Panc1 (cell line): ENCODE data around the gene NLRP1. TPM values are rescaled to one million over a fixed set of nuclear protein-coding genes. Genes with fewer than 3 reads are reported as not detected.

Experiments used
- ATAC-seq: fragments of 200-7000 bp; cut with Tn5 transposase; 2 replicates; pipeline ENCODE4 v1.9.1; 2020; ENCODE audit warnings: mild to moderate bottlenecking, moderate library complexity
- BruUV-seq: library from RNA; stranded (reverse); fragments of 400-500 nt; replicated peaks from 2 replicates; lab custom pipeline; 2021; lab: Mats Ljungman, UMichigan
- CTCF ChIA-PET: fragments of 300-600 bp; sonication (Branson Sonifier 250); formaldehyde crosslinking; loops from one replicate; lab custom pipeline; 2022; ENCODE audit warnings: antibody characterized with exemption; lab: Charles Lee
- POLR2A ChIA-PET: fragments of 300-600 bp; sonication (Branson Sonifier 250); formaldehyde crosslinking; loops from one replicate; lab custom pipeline; 2022; ENCODE audit warnings: antibody characterized with exemption; lab: Charles Lee
- DNase-seq: peaks from one replicate; pipeline ENCODE4 v3.0.0-alpha.2; 2010; ENCODE audit warnings: low read depth, low spot score
- H3K27ac ChIP-seq: 2 replicates; pipeline ENCODE4 v1.5.1; 2011; ENCODE audit warnings: mild to moderate bottlenecking, low read length, inconsistent platforms
- H3K27me3 ChIP-seq: fragments of 200-500 bp; sonication (Bioruptor generic); 2 replicates; pipeline ENCODE4 v1.6.0; 2014; ENCODE audit warnings: low read length, inconsistent platforms; ENCODE audit not compliant: control insufficient read depth, insufficient read depth
- H3K36me3 ChIP-seq: fragments of 200-500 bp; sonication (Bioruptor generic); 2 replicates; pipeline ENCODE4 v1.5.1; 2014; ENCODE audit warnings: inconsistent platforms, mild to moderate bottlenecking, low read length, moderate library complexity; ENCODE audit not compliant: control insufficient read depth, insufficient read depth
- H3K4me1 ChIP-seq: 2 replicates; pipeline ENCODE4 v1.5.1; 2011; ENCODE audit warnings: inconsistent platforms, mild to moderate bottlenecking, low read length, moderate library complexity; ENCODE audit not compliant: control insufficient read depth, insufficient read depth
- H3K4me3 ChIP-seq, 2 experiments: 2 replicates each; pipeline ENCODE4 v1.5.1; 2011 to 2012; ENCODE audit warnings: low read depth in 2 of 2, low read length in 2 of 2, mild to moderate bottlenecking in 2 of 2, inconsistent platforms in 1 of 2, moderate library complexity in 1 of 2
- H3K9me3 ChIP-seq: fragments of 200-500 bp; sonication (Bioruptor generic); 2 replicates; pipeline ENCODE4 v1.5.1; 2014; ENCODE audit warnings: low read depth, mild to moderate bottlenecking, inconsistent platforms, low read length, moderate library complexity; ENCODE audit not compliant: control insufficient read depth, insufficient read depth
- POLR2AphosphoS5 ChIP-seq: IDR thresholded peaks from 2 replicates; pipeline ENCODE4 v1.6.1; 2012; ENCODE audit warnings: mild to moderate bottlenecking, low read depth, low read length, moderate library complexity
- SIN3A ChIP-seq: IDR thresholded peaks from 2 replicates; pipeline ENCODE4 v1.6.1; 2012; ENCODE audit warnings: low read depth, mild to moderate bottlenecking, low read length, moderate library complexity, borderline replicate concordance; ENCODE audit not compliant: insufficient read depth
- TCF7L2 ChIP-seq: IDR thresholded peaks from 2 replicates; pipeline ENCODE4 v1.6.1; 2011; ENCODE audit warnings: mild to moderate bottlenecking, low read depth, low read length, inconsistent platforms
- in situ Hi-C: cut with HindIII; loops from 2 replicates; pipeline ENCODE4 v1.10.0; 2016; ENCODE audit warnings: low sequenced_read_pairs, low pct_unique_long_range_greater_than_20kb
- intact Hi-C: fragments of 100-400 bp; cut with micrococcal nuclease; formaldehyde crosslinking; loops from one replicate; pipeline ENCODE4 v1.10.0; 2022; ENCODE audit not compliant: unreplicated experiment
- total RNA-seq: library from RNA; stranded (reverse); gene quantifications from one replicate; pipeline ENCODE4 v1.2.1, GENCODE V29; 2021; ENCODE audit not compliant: unreplicated experiment
- TF ChIP-seq, protein P1 (sequence below), 2 experiments: IDR thresholded peaks; 2 replicates each; pipeline ENCODE4 v1.6.1; 2011 to 2012; ENCODE audit warnings: low read depth in 2 of 2, control low read depth in 1 of 2, low read length in 1 of 2, mild to moderate bottlenecking in 1 of 2, moderate library complexity in 1 of 2; ENCODE audit not compliant: insufficient read depth in 1 of 2
- TF ChIP-seq, protein P2 (sequence below): fragments of 450-650 bp; IDR thresholded peaks from 2 replicates; pipeline ENCODE4 v1.5.1; 2017; ENCODE audit warnings: mild to moderate bottlenecking

NLRP1 gene
- total RNA-seq, 1 experiment from 2014 or later: 0.57 TPM

DNA sequence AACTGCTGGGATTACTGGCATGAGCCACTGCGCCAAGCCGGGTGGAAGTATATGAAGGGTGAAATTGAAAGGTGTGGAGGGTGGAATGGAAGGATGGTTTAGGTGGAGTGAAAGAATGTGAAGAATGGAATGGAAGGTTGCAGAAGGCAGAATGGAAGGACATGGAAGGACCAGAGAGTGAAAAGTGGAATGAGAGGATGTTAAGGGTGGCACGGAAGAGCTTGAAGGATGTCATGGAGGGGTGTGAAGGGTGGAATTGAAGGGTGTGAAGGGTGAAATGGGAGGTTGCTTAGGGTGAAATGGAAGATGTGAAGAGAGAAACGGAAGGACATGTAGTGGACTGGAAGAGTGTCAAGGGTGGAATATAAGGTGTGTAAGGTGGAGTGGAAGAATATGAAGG lies 81.8 kb downstream of the NLRP1 start:
- BruUV-seq: no TSS peak
- H3K9me3 ChIP-seq: no peaks in the 10 kb centered on the region
- TF ChIP-seq POLR2AphosphoS5: no peak
- TF ChIP-seq, protein P1, sequence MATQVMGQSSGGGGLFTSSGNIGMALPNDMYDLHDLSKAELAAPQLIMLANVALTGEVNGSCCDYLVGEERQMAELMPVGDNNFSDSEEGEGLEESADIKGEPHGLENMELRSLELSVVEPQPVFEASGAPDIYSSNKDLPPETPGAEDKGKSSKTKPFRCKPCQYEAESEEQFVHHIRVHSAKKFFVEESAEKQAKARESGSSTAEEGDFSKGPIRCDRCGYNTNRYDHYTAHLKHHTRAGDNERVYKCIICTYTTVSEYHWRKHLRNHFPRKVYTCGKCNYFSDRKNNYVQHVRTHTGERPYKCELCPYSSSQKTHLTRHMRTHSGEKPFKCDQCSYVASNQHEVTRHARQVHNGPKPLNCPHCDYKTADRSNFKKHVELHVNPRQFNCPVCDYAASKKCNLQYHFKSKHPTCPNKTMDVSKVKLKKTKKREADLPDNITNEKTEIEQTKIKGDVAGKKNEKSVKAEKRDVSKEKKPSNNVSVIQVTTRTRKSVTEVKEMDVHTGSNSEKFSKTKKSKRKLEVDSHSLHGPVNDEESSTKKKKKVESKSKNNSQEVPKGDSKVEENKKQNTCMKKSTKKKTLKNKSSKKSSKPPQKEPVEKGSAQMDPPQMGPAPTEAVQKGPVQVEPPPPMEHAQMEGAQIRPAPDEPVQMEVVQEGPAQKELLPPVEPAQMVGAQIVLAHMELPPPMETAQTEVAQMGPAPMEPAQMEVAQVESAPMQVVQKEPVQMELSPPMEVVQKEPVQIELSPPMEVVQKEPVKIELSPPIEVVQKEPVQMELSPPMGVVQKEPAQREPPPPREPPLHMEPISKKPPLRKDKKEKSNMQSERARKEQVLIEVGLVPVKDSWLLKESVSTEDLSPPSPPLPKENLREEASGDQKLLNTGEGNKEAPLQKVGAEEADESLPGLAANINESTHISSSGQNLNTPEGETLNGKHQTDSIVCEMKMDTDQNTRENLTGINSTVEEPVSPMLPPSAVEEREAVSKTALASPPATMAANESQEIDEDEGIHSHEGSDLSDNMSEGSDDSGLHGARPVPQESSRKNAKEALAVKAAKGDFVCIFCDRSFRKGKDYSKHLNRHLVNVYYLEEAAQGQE (IDR thresholded peaks at IDR 0.05; ENCODE audit: insufficient read depth in 1 of 2, low read depth in 2 of 2, low read length in 1 of 2): no peak
- TF ChIP-seq, protein P2, sequence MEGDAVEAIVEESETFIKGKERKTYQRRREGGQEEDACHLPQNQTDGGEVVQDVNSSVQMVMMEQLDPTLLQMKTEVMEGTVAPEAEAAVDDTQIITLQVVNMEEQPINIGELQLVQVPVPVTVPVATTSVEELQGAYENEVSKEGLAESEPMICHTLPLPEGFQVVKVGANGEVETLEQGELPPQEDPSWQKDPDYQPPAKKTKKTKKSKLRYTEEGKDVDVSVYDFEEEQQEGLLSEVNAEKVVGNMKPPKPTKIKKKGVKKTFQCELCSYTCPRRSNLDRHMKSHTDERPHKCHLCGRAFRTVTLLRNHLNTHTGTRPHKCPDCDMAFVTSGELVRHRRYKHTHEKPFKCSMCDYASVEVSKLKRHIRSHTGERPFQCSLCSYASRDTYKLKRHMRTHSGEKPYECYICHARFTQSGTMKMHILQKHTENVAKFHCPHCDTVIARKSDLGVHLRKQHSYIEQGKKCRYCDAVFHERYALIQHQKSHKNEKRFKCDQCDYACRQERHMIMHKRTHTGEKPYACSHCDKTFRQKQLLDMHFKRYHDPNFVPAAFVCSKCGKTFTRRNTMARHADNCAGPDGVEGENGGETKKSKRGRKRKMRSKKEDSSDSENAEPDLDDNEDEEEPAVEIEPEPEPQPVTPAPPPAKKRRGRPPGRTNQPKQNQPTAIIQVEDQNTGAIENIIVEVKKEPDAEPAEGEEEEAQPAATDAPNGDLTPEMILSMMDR: no peak
- TF ChIP-seq SIN3A: no peak
- TF ChIP-seq TCF7L2: no peak
- no peaks in the 10 kb centered on the region for H3K27me3 ChIP-seq
- H3K36me3 ChIP-seq: no peaks in the 10 kb centered on the region
- POLR2A ChIA-PET: no interaction called here
- in situ Hi-C loops: no loop called here
- ATAC-seq: no peak
- no peak for DNase-seq
- CTCF ChIA-PET: no interaction called here
- H3K4me3 ChIP-seq: no peak overlapping the region
- no peak overlapping the region for H3K27ac ChIP-seq
- no peaks in the 10 kb centered on the region for H3K4me1 ChIP-seq
- intact Hi-C loops: no loop called here

DNA sequence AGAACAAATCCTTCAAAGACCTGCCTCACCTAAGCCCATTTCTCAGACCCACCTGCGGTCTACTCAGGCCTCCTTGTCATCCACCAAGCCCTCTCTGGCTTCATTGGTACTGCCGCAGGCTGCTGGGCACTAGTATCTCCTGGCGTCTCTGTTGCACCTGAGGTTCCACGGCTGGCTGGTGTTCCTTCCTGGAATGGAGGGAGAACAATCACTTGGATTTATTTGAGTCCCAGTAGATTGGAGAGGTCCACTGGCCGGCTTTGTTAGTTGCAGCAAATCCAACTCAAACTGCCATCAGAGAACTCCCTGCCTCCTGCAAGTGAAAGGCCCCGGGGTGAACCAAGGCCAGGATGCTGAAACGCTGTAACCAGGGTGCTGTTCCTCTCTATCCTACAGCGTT lies 82.6 kb downstream of the NLRP1 start:
- no peaks in the 10 kb centered on the region for H3K27me3 ChIP-seq
- H3K4me3 ChIP-seq: no peak overlapping the region
- BruUV-seq: no TSS peak
- POLR2A ChIA-PET: no interaction called here
- intact Hi-C loops (no loop called here), in situ Hi-C loops (no loop called here)
- CTCF ChIA-PET: no interaction called here
- ATAC-seq (no peak), DNase-seq (no peak)
- H3K4me1 ChIP-seq: no peaks in the 10 kb centered on the region
- TF ChIP-seq SIN3A (no peak), TCF7L2 (no peak), POLR2AphosphoS5 (no peak)
- TF ChIP-seq, protein P2: no peak
- TF ChIP-seq, protein P1 (IDR thresholded peaks at IDR 0.05; ENCODE audit: insufficient read depth in 1 of 2, low read depth in 2 of 2, low read length in 1 of 2): no peak
- no peaks in the 10 kb centered on the region for H3K9me3 ChIP-seq
- no peak overlapping the region for H3K27ac ChIP-seq
- H3K36me3 ChIP-seq: no peaks in the 10 kb centered on the region
